ENCODE results near the gene MYRF. TPM values are rescaled to one million over a fixed set of nuclear protein-coding genes. Genes with fewer than 3 reads are reported as not detected.

The MYRF gene
- total RNA-seq, 1 donor from 2014 or later: 13.7 TPM

GRCh38 chr11:61810671-61811175 lies 58.3 kb downstream of the MYRF start:
- no peak for TF ChIP-seq CTCF (IDR thresholded peaks at IDR 0.05; ENCODE audit: insufficient read depth, low read length, poor library complexity, severe bottlenecking)
- no peak for DNase-seq (ENCODE audit: low read depth)
- peaks cover 9% of the 10 kb centered on the region for H3K36me3 ChIP-seq (ENCODE audit: control insufficient read depth, insufficient read depth, low read length)
- no peaks in the 10 kb centered on the region for H3K27me3 ChIP-seq (ENCODE audit: control insufficient read depth, insufficient read depth, low read length)
- no peak overlapping the region for H3K4me3 ChIP-seq (ENCODE audit: low read depth, low read length)

GRCh38 chr11:61811831-61812230 lies 59.4 kb downstream of the MYRF start:
- DNase-seq (ENCODE audit: low read depth): no peak
- Histone ChIP-seq H3K27me3 (ENCODE audit: control insufficient read depth, insufficient read depth, low read length) (no peaks in the 10 kb centered on the region), H3K4me3 (ENCODE audit: low read depth, low read length) (no peak overlapping the region), H3K36me3 (ENCODE audit: control insufficient read depth, insufficient read depth, low read length) (peaks cover 9% of the 10 kb centered on the region)
- TF ChIP-seq CTCF (IDR thresholded peaks at IDR 0.05; ENCODE audit: insufficient read depth, low read length, poor library complexity, severe bottlenecking): no peak

GRCh38 chr11:61812736-61813411 lies 60.4 kb downstream of the MYRF start:
- Histone ChIP-seq H3K4me3 (ENCODE audit: low read depth, low read length) (no peak overlapping the region), H3K36me3 (ENCODE audit: control insufficient read depth, insufficient read depth, low read length) (peaks cover 9% of the 10 kb centered on the region), H3K27me3 (ENCODE audit: control insufficient read depth, insufficient read depth, low read length) (no peaks in the 10 kb centered on the region)
- no peak for TF ChIP-seq CTCF (IDR thresholded peaks at IDR 0.05; ENCODE audit: insufficient read depth, low read length, poor library complexity, severe bottlenecking)
- no peak for DNase-seq (ENCODE audit: low read depth)

- no peak for TF ChIP-seq CTCF (IDR thresholded peaks at IDR 0.05; ENCODE audit: insufficient read depth, low read length, poor library complexity, severe bottlenecking)
- Histone ChIP-seq H3K4me3 (ENCODE audit: low read depth, low read length) (peak overlapping the region; percentile 69), H3K36me3 (ENCODE audit: control insufficient read depth, insufficient read depth, low read length) (peaks cover 8% of the 10 kb centered on the region), H3K27me3 (ENCODE audit: control insufficient read depth, insufficient read depth, low read length) (no peaks in the 10 kb centered on the region)
- DNase-seq (ENCODE audit: low read depth): no peak
Measured at GRCh38 chr11:61814247-61814957, 62.0 kb downstream of the MYRF start.

GRCh38 chr11:61814958-61815789 lies 62.7 kb downstream of the MYRF start:
- DNase-seq (ENCODE audit: low read depth): peak; percentile 83
- no peaks in the 10 kb centered on the region for H3K27me3 ChIP-seq (ENCODE audit: control insufficient read depth, insufficient read depth, low read length)
- TF ChIP-seq CTCF (IDR thresholded peaks at IDR 0.05; ENCODE audit: insufficient read depth, low read length, poor library complexity, severe bottlenecking): no peak
- peaks cover 4% of the 10 kb centered on the region for H3K36me3 ChIP-seq (ENCODE audit: control insufficient read depth, insufficient read depth, low read length)
- H3K4me3 ChIP-seq (ENCODE audit: low read depth, low read length): peak overlapping the region; percentile 69

All from kidney epithelial cell (primary cell).